ENCODE measurements around the gene C21orf58.

DNA sequence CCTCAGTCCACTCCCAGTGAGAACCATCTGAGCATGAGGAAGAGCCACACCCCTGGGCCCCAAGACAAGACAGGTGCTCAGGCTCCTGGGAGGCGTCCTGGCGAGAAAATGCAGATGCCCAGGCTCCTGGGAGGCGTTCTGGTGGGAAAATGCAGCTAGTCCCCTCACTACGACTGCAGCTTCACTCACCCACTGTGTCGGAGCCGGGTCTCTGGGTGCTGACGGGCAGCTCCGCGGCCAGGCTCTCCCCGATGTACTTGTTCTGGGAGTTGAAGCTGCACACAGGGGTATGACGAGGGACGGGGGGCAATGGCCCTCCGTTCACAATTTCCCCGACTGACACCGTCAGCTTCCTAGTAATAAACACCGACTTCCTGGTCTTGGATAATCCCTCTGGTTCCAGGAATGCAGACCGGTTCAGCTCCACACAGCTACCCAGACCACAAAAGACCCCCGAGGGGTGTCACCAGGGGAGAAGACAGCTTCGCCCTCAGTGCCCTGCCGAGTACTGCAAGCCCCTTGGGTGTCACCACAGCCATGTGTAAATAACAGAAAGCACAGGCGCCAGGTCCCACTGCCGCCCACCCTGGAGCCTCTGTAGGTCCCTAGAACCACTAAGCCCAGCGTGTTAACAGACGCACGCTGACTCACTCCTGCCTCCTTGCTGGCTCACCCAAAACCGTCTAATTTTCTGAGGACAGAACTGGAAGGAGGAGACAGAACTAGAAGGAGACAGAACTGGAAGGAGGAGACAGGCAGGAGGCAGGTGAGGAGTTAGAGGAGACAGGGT, 57.7 kb downstream of the C21orf58 start:
- TF ChIP-seq, protein P1, sequence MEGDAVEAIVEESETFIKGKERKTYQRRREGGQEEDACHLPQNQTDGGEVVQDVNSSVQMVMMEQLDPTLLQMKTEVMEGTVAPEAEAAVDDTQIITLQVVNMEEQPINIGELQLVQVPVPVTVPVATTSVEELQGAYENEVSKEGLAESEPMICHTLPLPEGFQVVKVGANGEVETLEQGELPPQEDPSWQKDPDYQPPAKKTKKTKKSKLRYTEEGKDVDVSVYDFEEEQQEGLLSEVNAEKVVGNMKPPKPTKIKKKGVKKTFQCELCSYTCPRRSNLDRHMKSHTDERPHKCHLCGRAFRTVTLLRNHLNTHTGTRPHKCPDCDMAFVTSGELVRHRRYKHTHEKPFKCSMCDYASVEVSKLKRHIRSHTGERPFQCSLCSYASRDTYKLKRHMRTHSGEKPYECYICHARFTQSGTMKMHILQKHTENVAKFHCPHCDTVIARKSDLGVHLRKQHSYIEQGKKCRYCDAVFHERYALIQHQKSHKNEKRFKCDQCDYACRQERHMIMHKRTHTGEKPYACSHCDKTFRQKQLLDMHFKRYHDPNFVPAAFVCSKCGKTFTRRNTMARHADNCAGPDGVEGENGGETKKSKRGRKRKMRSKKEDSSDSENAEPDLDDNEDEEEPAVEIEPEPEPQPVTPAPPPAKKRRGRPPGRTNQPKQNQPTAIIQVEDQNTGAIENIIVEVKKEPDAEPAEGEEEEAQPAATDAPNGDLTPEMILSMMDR (IDR thresholded peaks at IDR 0.05): no peak
- TF ChIP-seq POLR2A (IDR thresholded peaks at IDR 0.05): no peak
